ENCODE data around the gene FOXO3. TPM values are rescaled to one million over a fixed set of nuclear protein-coding genes. Genes with fewer than 3 reads are reported as not detected.
A peak's percentile ranks its signal among the peaks of the same experiment; 100 is the strongest.

FOXO3 gene
- total RNA-seq, 3 donors from 2014 or later, result 52.4 to 60.4 (median 60.1) TPM

DNA sequence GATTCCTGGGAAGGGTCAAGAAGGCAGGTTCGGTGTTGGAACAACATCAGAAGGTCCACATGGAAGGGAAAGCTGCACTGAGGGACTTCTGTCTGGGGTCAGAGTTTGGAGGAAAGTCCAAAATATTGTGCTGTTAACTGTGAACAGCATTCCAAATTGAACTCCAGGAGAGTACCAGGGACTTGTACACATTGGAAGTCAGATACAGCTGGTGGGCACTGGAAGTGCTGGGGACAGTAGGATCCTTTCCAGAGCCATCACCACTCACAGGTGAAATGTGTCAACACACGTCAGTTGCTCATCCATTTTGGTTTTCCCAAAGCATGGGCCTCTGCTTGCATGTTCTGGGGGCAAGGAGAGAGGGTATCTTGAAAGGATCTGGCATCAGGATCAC is 18.6 kb downstream of the FOXO3 start:
- intact Hi-C loops (cut with DNase I, micrococcal nuclease), result no loop called here
- ATAC-seq, result no peak
- peaks cover 27% of the 10 kb centered on the region for H3K4me1 ChIP-seq (ENCODE audit: low read depth)
- no peaks in the 10 kb centered on the region for H3K36me3 ChIP-seq (ENCODE audit: low read depth)
- no peaks in the 10 kb centered on the region for H3K9me3 ChIP-seq
- DNase-seq, result no peak
- TF ChIP-seq, protein P1, sequence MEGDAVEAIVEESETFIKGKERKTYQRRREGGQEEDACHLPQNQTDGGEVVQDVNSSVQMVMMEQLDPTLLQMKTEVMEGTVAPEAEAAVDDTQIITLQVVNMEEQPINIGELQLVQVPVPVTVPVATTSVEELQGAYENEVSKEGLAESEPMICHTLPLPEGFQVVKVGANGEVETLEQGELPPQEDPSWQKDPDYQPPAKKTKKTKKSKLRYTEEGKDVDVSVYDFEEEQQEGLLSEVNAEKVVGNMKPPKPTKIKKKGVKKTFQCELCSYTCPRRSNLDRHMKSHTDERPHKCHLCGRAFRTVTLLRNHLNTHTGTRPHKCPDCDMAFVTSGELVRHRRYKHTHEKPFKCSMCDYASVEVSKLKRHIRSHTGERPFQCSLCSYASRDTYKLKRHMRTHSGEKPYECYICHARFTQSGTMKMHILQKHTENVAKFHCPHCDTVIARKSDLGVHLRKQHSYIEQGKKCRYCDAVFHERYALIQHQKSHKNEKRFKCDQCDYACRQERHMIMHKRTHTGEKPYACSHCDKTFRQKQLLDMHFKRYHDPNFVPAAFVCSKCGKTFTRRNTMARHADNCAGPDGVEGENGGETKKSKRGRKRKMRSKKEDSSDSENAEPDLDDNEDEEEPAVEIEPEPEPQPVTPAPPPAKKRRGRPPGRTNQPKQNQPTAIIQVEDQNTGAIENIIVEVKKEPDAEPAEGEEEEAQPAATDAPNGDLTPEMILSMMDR (IDR thresholded peaks at IDR 0.05), result no peak
- H3K4me3 ChIP-seq, result no peak overlapping the region

DNA sequence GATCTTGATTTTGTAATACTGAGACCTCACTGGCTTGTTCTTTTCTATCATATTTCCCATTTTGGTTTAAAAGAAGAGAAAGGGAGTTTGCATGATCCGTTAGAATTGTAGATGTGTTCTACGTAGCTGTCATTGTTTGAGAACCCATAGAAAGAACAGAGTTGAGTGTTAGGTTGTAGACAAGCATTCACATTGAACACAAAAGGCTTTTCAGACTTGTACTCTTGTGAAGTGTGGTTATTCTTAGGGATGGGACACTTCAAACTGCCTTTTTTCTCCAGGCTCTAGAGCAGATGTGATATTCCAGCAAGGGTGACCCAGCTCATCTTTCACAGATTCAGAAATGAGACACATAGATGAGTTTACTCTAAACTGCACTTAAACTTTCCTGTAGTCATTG is 19.9 kb downstream of the FOXO3 start:
- Histone ChIP-seq H3K4me1 (ENCODE audit: low read depth) (peaks cover 21% of the 10 kb centered on the region), H3K36me3 (ENCODE audit: low read depth) (no peaks in the 10 kb centered on the region), H3K4me3 (no peak overlapping the region), H3K9me3 (no peaks in the 10 kb centered on the region)
- TF ChIP-seq, protein P1 (IDR thresholded peaks at IDR 0.05), result no peak
- DNase-seq, result no peak
- intact Hi-C loops (cut with DNase I, micrococcal nuclease), result no loop called here
- ATAC-seq, result no peak

DNA sequence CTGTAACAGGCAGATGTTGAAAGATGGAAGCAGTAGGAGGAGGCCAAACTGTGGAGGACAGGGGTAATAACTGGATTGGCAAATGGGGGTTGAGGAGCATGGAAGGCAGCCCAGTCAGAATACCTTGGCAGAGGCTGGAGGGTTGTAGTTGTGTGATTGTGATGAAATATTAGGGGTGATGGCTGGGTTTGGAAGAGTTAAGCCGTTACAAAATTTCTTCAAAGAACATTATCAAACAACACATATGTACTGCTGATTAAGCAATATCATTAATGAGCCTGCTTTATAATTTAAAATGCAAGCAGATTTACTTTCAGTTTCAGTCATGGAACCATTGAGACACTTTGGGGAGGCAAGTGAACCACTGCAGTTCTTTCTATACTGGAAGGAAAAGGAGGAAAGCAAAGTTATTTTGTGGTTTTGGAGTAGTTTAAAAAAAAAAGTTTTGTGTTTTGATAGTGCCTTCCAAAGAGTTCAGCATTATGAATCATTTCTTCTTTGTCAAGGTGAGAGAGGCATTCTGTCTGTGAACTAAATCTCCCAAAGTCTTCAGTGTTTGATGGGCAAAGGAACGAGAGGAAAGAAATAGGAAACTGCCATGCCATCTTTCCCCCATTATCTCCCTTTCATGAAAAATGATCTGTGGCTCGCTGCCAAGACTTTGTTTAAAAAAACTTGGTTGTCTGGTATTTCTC is 20.7 kb downstream of the FOXO3 start:
- TF ChIP-seq, protein P1 (IDR thresholded peaks at IDR 0.05), result no peak
- Histone ChIP-seq H3K9me3 (no peaks in the 10 kb centered on the region), H3K36me3 (ENCODE audit: low read depth) (no peaks in the 10 kb centered on the region), H3K4me1 (ENCODE audit: low read depth) (peaks cover 18% of the 10 kb centered on the region), H3K4me3 (no peak overlapping the region)
- intact Hi-C loops (cut with DNase I, micrococcal nuclease), result no loop called here
- DNase-seq (no peak), ATAC-seq (peak; percentile 24)

DNA sequence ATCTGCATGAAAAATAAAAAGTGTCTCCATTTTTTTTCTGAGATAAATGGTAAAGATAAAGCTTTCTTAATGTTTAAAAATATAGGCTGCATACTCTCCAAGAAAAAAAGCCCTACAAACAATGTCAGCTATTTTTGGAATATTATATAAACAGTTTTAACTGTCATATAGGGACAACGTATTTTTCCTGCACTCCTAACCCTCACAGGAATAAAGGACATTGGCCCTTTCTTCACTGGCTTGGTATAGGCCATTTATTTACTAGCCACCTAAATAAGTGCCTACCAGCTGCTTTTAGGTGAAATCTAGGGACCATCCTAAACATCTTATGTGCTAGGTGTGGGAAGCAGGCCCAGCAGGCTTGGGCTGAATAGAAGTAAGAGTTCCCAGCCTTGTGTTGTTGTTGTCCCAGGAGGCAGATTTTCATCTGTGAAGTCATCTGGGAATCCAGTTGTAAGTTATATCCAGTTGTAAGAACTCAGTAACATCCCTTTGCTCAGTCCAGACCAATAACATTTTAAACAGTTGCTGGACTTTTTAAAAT is 21.3 kb downstream of the FOXO3 start:
- no peak overlapping the region for H3K4me3 ChIP-seq
- H3K4me1 ChIP-seq (ENCODE audit: low read depth), result peaks cover 18% of the 10 kb centered on the region

DNA sequence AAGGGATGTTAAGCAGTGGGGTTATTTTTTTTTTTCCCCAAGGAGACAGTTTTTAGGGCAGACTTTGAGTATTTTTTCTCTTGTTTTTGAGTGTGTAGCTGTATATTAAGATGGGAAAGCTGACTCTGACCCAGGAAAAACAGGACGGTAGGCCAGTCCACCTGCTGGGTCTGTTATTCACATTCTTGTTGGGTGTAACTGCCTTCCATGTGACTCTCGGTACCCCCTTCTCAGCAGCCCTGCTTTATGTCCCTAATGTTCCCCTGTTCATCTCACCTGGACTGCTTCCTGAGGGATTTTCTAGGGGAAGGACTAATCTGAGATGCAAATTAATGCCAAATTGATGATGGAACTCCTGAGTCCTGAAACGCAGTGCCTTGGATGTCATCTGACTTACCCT is 21.9 kb downstream of the FOXO3 start:
- intact Hi-C loops (cut with DNase I, micrococcal nuclease), result no loop called here
- ATAC-seq, result no peak
- TF ChIP-seq, protein P1 (IDR thresholded peaks at IDR 0.05), result no peak
- no peak for DNase-seq
- Histone ChIP-seq H3K4me1 (ENCODE audit: low read depth) (peaks cover 21% of the 10 kb centered on the region), H3K9me3 (no peaks in the 10 kb centered on the region), H3K36me3 (ENCODE audit: low read depth) (no peaks in the 10 kb centered on the region), H3K4me3 (no peak overlapping the region)

More for the DNA sequence above, 21.3 kb downstream of the FOXO3 start:
- Histone ChIP-seq H3K36me3 (ENCODE audit: low read depth) (no peaks in the 10 kb centered on the region), H3K9me3 (no peaks in the 10 kb centered on the region)
- TF ChIP-seq, protein P1 (IDR thresholded peaks at IDR 0.05), result no peak
- no peak for ATAC-seq
- intact Hi-C loops (cut with DNase I, micrococcal nuclease), result no loop called here
- no peak for DNase-seq

Data from mucosa of descending colon (tissue), 3 donors.